GM04504 (cell line): ENCODE results near the gene TCF4.

Experiments used
- DNase-seq: peaks from one replicate; pipeline ENCODE4 v3.0.0-alpha.2; 2012; ENCODE audit warnings: low read depth

The TCF4 gene

GRCh38 chr18:55229682-55230081 lies 358.3 kb downstream of the TCF4 start:
- no peak for DNase-seq

GRCh38 chr18:55228707-55229106 lies 359.3 kb downstream of the TCF4 start:
- no peak for DNase-seq

GRCh38 chr18:55228191-55228590 lies 359.8 kb downstream of the TCF4 start:
- no peak for DNase-seq

GRCh38 chr18:55227771-55228170 lies 360.2 kb downstream of the TCF4 start:
- no peak for DNase-seq

- no peak for DNase-seq
Observed at GRCh38 chr18:55226044-55226443, 361.9 kb downstream of the TCF4 start.

GRCh38 chr18:55224086-55224625 lies 363.8 kb downstream of the TCF4 start:
- no peak for DNase-seq

- no peak for DNase-seq
Observed at GRCh38 chr18:55221622-55222021, 366.4 kb downstream of the TCF4 start.

GRCh38 chr18:55220523-55220922 lies 367.5 kb downstream of the TCF4 start:
- no peak for DNase-seq

GRCh38 chr18:55219823-55220222 lies 368.2 kb downstream of the TCF4 start:
- no peak for DNase-seq

GRCh38 chr18:55219059-55219458 lies 368.9 kb downstream of the TCF4 start:
- DNase-seq, result no peak

GRCh38 chr18:55214969-55215368 lies 373.0 kb downstream of the TCF4 start:
- DNase-seq, result no peak

GRCh38 chr18:55214534-55214933 lies 373.5 kb downstream of the TCF4 start:
- no peak for DNase-seq

GRCh38 chr18:55213586-55213985 lies 374.4 kb downstream of the TCF4 start:
- DNase-seq, result no peak

- no peak for DNase-seq
Observed at GRCh38 chr18:55206927-55207326, 381.1 kb downstream of the TCF4 start.

GRCh38 chr18:55202232-55202917 lies 385.6 kb downstream of the TCF4 start:
- no peak for DNase-seq

GRCh38 chr18:55199291-55199963 lies 388.6 kb downstream of the TCF4 start:
- no peak for DNase-seq

GRCh38 chr18:55195863-55196262 lies 392.1 kb downstream of the TCF4 start:
- no peak for DNase-seq

- no peak for DNase-seq
Observed at GRCh38 chr18:55189972-55190371, 398.0 kb downstream of the TCF4 start.

- no peak for DNase-seq
Observed at GRCh38 chr18:55186588-55186987, 401.4 kb downstream of the TCF4 start.

- DNase-seq, result no peak
Observed at GRCh38 chr18:55185391-55185790, 402.6 kb downstream of the TCF4 start.

- DNase-seq, result peak; percentile 24
Observed at GRCh38 chr18:55179835-55180234, 408.2 kb downstream of the TCF4 start.

- DNase-seq, result no peak
Observed at GRCh38 chr18:55179425-55179824, 408.6 kb downstream of the TCF4 start.

GRCh38 chr18:55173291-55173690 lies 414.7 kb downstream of the TCF4 start:
- no peak for DNase-seq
